AG08395 (cell line): ENCODE results near the gene PUSL1.

Source experiments
- DNase-seq: peaks from one replicate; pipeline ENCODE4 v3.0.0; 2012; ENCODE audit warnings: mixed read lengths, low spot score

The PUSL1 gene

DNA sequence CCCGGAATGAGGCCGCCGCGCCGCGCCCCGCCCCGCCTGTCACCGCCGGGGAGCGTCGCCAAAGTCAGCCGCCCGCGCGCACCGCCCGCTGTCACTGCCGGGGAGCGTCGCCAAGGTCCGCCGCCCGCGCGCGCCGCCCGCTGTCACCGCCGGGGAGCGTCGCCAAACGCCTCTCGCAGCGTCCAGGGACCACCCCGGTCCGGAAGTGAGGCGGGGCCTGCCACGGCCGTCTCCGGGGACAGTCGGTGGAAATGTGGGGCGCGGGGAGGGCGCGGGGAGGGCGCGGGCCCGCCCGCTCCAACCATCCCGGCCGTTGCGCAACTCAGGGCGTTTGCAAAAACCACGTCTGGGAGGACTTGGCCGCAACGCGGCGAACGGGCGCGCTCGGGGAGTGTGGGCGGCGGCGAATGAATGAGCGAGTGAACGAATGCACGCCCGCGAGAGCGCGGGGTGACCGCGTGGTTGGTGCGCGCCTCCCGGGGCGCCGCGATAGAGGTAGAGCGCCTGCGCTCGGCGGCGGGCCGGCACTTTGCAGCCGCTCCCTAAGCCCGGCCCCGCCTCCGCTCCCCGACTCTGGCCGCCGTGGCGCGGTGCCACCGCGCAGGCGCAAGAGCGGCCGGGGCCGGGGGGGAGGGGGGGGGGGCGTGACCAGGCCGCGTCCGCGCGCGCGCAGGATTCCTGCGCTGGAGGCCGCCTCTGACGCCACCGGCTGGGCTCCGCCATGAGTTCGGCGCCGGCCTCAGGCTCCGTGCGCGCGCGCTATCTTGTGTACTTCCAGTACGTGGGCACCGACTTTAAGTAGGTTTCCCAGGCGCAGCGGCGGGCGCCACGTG, at the start of gene PUSL1, which contains the start of gene ACAP3:
TSS of gene PUSL1 (plus strand) at position 675 of the 833 bp plus-strand sequence. CDS start at position 722, 47 bp downstream.
TSS of gene ACAP3 (minus strand) at position 8 of the 833 bp plus-strand sequence. CDS start 115 bp downstream, outside the sequence.
- peak; percentile 99 for DNase-seq

DNA sequence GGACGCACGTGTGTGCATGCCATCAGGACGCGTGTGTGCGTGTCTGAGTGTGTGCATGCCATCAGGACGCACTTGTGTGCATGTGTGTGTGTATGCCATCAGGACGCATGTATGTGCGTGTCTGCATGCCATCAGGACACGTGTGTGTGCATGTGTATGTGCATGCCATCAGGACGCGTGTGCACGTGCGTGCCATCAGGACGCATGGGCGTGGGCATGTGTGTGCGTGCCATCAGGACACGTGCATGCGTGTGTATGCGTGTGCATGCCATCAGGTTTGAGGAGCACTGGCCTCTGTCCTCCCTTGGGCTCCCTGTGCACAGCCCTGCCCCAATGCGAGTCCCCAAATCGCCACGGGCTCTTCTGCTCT, 49.3 kb upstream of the PUSL1 start:
- DNase-seq: no peak

DNA sequence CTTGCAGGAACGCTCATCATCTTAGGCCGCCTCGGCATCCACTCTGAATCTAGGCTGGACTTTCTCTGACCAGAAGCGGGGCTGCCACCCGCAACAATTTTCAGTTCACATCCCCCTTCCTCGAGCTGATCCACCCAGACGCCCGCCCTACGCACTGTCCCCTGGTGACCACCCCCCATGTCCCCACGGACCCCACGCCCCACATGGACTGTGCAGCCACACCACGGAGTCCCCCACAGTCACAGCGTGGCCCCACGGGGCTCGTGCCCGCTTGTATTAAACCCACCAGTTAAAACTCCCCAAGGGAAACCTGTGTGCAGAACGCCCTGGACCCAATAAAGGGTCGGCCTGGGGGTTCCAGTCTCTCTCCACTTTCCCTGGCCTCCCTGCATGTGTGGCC, 48.9 kb upstream of the PUSL1 start:
- DNase-seq: no peak

DNA sequence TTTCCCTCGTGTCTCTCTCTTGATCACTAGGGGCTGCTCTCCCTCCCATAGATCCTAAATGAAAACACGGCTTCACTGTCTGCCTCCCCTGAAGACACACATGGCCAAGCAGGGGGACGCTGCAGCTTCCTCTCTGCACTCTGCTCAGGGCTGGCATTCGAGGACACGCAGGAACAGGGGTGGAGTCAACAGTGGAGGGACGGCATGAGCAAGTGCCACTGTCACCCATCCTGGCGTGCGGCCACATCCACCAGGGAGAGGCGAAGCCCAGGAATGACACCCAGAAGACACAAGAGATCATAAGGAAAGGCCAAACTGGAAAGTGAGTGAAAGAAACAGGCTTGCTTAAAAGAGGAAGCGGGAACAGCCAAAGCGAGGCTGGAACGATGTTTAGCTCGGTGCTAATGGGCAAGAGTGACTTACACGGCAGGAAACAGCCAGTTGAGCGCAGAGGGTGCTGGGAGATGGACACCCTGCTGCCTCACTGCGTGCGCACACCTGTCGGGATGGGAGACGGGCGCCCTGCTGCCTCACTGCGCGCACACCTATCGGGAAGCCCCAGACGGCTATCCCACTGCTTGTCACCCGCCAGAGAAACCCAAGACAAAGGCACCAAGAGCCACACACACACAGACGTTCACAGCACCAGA, 48.3 kb upstream of the PUSL1 start:
- DNase-seq: no peak

GRCh38 chr1:1260843-1261560, 47.4 kb upstream of the PUSL1 start:
- no peak for DNase-seq

DNA sequence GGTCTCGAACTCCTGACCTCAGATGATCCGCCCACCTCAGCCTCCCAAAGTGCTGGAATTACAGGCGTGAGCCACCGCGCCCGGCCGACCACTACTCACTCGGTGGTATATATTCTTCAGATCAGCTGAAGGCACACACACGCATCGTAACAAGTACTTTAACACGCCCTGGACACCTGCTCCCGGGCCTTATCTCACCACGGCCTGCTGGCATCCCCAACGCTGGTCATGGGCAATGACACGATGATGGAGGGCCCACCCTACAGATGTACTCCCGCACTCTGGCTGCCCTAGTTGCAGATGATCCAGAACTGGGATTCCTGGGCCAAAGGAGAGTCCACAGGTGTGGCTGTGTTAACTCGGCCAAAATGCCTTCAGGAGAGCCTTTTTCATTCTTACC, 46.3 kb upstream of the PUSL1 start:
- DNase-seq: no peak

DNA sequence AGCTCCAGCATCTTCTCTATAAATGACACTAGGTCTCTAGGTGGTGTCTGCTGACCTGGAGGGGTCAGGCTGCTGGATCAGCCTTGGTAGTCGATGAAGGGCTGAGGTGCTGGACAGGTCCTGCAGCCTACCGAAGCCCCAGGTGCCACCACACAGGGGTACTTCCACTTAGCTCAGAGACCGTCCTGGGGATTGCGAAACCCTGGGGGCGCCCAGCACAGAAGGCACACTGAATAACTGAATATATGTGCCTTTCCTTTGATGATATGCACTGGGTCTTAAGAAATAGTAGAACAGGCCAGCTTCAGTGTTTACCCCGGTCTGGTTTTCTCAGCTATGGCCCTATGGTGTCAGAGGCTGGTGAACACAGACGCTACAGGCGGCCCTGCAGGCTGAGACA, 45.6 kb upstream of the PUSL1 start:
- no peak for DNase-seq

DNA sequence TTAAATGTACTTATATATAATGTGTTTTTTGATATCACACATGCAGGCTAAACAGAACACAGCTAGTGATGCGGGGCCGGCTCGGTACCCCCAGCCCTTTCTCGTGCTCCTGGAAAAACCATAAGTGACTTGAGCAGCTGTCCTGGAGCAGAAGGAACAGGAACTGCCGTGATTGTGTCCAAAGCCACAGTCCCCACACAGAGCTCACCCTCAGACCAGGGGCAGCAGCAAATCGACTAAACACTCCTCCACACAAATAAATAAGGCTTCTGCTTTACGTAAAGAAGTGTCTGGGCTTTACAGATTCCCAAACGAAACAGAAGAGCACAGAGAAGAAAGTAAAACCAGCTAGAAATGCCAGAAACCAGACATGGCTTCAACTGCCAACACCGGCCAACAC, 44.4 kb upstream of the PUSL1 start:
- DNase-seq: no peak

GRCh38 chr1:1264868-1265272, 43.5 kb upstream of the PUSL1 start:
- peak; percentile 96 for DNase-seq

GRCh38 chr1:1267488-1268283, 40.7 kb upstream of the PUSL1 start:
- no peak for DNase-seq

DNA sequence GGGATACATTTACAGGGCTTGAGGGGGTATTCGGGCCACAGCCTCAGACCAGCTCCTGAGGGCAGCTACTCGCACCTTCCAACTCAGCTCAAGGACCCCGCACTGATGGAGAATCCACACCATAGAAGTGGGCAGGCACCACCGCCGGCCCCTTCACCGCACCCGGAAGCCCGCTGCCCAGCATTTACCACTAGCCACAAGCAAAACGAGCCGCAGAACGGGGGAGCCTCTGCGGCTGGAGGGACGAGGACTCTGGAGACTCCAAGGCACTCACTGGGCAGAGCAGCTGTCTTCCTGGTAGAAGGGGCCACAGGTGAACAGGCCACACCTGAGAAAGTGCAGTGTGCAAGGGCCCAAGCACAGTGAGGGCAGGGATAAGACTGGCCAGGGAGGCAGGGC, 40.1 kb upstream of the PUSL1 start:
- no peak for DNase-seq

GRCh38 chr1:1270813-1271212, 37.6 kb upstream of the PUSL1 start:
- no peak for DNase-seq

DNA sequence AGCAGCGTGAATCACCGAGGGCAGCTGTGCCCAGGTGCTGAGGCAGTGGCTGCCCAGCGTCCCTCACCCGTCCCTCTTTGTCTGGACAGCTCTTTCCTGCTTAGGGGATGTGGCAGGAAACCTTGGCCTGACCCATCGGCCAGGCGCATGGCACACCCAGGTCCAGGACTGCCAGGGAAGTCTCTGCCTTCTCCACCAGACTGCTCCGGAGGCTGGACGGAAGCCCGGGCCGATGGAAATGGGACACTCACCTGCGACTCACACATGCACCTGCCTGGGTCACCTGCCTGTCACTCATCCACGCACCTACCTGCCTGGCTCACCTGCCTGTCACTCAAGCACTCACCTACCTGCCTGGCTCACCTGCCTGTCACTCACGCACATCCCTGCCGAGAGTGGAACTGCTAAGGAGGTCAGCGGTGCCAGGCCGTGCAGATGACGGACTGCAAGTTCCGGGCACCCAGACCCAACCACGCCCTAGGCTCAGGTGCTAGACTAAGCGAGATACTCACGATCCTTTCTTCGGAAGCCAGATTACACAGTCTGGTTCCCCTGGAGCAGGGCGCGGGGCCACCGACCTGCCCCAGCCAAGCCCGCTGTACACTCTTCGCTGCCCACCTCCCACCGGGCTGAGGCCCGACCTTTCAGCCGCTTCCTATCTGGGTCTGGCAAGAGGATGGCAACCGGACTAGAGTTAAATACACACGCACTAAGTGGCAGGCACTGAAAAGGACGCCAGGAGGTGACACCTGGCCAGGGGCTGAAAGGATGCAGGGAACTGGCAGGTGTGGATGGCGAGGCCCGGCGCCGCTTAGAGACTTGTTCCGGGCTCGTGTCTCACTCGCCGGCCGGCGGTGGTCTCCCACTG, 35.8 kb upstream of the PUSL1 start:
- no peak for DNase-seq

GRCh38 chr1:1273209-1273511, 35.2 kb upstream of the PUSL1 start:
- DNase-seq: no peak

- DNase-seq: peak; percentile 98
Measured at GRCh38 chr1:1273512-1274298, 34.7 kb upstream of the PUSL1 start, which contains the start of gene UBE2J2. UBE2J2 (minus strand) TSS chr1:1273854; CDS start chr1:1267992, 5,862 bp downstream.

- DNase-seq: no peak
Measured at GRCh38 chr1:1274299-1274930, 34.0 kb upstream of the PUSL1 start.

DNA sequence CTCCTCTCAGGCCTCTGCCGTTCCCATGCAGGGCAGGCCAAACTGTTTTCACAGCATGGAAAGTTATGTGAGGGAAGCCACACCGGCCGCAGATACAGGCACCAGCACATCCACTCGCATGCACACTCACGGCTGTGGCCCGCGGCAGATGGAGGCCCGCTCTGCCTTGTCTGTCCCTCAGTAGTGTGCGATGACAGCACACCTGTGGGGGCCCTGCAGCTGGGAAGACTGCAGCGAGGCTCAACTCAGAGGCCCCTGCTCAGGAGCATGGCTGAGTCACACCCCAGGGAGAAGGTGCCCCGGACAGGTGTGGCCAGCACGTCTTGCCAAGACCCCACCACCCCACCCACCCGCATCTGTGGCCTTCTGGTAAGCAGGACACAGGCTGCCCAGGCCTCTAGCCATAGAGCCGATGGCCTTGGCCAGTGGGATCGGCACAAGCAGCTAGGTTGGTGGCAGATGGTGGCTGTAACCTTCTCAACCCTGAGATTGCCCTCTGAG, 33.4 kb upstream of the PUSL1 start:
- DNase-seq: no peak

GRCh38 chr1:1275836-1276235, 32.6 kb upstream of the PUSL1 start:
- no peak for DNase-seq

GRCh38 chr1:1278620-1279019, 29.8 kb upstream of the PUSL1 start:
- no peak for DNase-seq

- DNase-seq: no peak
Measured at GRCh38 chr1:1279028-1279427, 29.4 kb upstream of the PUSL1 start.
